DMS 273 treated with DMSO at 0.1 percent for 48 hours (cell line): ENCODE data around the gene SNCAIP.

Experiments used
- DNase-seq: peaks from one replicate; lab custom pipeline; 2025; lab: John Stamatoyannopoulos, UW

The SNCAIP gene

DNA sequence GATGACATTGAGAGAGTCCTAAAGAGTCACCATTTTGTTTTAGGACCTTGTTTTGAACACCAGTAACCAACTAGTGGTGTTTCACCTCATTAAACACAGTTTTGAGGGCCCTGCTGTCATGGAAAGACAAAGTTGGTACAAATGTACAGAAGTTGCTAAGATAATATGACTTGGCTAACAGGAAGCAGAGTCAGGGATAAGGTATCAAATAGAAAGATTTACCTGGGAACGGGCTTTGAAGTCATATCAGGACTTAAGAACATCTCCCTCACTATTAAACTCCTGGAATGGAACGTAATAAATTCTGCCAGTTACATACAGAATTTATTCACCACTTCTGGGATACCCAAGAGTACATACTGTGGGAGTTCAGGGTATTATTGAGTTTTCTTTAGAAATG, 115.6 kb downstream of the SNCAIP start:
- no peak for DNase-seq

DNA sequence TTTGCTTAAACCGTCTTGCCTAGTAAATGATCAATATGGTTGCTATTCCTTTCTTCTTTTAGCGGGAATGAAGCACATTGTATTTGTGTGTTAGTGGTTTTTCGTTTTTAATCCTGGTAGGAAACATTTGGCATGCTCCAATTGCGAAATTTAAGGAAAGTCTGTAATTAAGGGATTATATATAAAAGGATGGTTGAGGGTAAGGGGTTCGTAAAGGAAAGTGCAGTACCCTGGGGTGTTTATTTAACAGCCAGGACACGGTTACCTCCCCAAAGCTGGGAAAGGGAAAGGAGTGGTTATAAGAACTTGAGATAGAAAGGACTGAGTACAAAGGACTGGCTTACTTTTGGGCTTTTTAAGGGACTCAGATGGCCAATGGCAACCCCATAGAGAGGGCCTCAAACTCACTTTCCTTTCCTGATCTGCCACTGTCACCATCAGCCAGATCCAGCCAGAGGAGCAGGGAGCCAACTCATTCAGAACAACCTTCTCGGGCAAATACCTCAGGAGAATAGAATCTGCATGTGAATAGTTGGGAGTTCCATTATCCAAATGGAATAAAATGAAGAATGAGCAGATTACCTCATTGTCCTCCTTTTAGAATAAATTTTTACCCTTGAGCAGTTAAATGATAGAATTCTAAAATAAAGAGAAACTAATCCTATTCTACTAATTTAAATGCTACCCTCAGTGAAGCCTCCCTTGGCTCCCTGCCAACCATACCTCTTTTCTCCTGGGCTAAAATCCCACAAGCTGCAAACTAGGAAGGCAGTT, 117.7 kb downstream of the SNCAIP start:
- no peak for DNase-seq

DNA sequence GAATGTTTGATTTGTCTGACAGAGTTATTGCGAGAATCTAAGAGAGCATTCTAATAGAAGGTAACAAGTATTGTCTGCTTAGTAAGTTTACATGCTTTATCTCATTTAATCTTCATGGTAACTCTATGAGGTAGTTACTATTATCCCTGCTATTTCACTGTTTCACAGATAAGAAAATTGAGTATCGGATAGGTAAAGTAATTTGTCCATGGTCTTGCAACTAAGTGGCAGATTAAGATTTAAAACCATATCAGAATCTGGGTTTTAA, 118.2 kb downstream of the SNCAIP start:
- DNase-seq = no peak

DNA sequence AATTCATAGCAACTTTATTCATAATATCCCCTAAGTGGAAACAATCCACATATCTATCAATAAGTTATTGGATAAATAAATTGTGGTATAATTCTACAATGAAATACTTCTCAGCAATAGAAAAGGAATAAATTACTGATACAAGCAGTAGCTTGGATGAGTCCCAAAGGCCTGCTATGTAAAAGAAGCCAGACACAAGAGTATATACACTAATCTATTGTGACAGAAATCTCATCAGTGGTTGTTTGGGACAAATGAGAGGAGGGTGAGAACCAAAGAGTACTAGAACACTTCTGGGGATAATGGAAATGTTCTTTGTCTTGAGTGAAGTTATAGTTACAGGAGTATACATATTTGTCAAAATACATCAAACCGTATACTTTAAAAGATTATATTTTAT, 119.3 kb downstream of the SNCAIP start:
- DNase-seq = no peak

DNA sequence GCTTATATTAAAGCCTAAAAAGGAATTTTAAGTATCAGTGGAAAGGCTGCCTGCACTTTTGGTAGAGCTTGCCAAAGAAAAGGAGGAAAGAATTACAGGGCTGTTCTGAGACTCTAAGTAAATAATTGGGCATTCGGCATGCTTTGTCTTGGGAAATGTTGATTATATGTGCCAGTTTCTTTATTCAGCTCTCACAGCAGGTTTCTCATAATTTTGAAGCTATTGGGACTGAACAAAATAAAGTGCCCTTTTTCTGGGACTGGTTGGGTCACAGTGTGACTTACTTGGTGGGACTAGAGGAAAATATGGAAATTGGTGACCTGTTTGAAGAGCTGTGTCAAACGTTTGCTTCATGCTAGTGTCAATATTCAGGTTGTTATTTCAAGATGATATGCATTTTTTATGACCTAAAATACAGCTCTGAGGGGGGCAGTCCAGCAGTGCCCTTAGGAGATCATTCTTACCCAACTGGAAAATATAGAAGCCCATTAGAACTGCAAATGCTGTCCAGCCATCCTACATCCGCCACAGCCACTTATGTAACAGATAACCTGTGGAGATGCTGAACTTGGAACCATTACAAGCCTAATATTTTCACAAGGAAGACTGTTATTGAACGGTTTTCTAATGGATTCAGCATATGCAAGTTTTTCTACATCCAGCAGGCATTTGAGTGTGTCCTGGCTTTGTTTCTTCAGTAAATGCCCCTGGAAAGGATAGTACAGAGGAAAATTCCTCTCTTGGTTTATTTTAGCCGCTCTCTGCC, 122.4 kb downstream of the SNCAIP start:
- DNase-seq = no peak

DNA sequence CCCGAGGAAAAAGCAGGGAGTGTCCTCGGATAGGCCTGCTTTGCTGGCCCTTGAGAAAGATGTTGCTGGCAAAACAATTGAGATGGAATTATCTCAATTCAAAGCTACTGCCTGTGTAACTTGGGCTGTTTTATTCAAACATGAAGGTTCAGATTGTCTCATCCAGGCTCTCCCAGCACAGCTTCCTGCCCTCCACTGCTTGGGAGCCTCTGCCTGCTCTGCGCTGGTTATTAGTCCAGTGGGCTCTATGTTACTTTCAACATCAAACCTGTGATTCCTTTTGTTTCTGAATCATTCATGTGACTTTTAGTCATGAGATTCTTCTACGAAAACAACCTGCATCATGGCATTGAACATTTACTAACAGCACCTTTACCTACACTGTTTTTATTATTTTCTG, 123.2 kb downstream of the SNCAIP start:
- no peak for DNase-seq

GRCh38 chr5:122435761-122436160, 123.7 kb downstream of the SNCAIP start:
- no peak for DNase-seq

GRCh38 chr5:122436615-122437014, 124.6 kb downstream of the SNCAIP start:
- no peak for DNase-seq

DNA sequence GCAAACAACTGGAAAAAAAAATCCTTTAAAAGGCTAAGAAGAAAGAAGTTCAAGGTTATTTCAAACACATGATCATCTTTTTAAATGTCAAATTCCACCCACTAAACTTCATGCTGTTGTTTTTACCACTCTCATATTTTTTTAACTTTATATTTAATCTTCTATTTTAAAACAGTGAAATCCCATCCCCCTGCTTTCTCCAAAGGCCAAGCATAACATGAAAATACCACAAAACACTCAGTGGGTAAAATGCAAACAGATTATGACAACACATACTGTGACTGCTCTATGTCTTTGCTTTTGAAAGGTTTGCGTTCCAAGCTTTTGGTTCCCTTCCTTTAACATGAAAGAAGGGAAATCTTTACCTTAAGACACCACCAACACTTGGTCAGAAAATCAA, 127.6 kb downstream of the SNCAIP start:
- no peak for DNase-seq

GRCh38 chr5:122442938-122443337, 130.9 kb downstream of the SNCAIP start:
- DNase-seq = no peak

- no peak for DNase-seq
These were observed 132.4 kb downstream of the SNCAIP start for GRCh38 chr5:122444411-122444810.

GRCh38 chr5:122445070-122445469, 133.0 kb downstream of the SNCAIP start:
- DNase-seq = no peak

DNA sequence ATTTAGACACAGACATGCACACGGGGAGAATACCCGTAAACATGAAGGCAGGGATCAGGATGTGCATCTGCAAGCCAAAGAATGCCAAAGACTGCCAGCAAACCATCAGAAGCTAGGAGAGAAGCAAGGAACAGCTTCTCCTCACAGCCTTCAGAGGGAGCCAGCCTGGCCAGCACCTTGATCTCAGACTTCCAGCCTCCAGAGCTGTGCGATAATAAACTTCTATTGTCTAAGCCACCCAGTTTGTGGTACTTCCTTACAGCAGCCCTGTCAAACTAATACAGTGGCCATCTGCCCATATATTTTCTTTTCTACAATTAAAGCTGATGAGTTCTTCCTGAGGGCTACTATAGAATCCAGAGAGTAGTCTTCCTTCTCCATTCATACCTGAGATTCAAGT, 135.0 kb downstream of the SNCAIP start:
- DNase-seq = no peak

GRCh38 chr5:122447879-122448278, 135.8 kb downstream of the SNCAIP start:
- DNase-seq = no peak

DNA sequence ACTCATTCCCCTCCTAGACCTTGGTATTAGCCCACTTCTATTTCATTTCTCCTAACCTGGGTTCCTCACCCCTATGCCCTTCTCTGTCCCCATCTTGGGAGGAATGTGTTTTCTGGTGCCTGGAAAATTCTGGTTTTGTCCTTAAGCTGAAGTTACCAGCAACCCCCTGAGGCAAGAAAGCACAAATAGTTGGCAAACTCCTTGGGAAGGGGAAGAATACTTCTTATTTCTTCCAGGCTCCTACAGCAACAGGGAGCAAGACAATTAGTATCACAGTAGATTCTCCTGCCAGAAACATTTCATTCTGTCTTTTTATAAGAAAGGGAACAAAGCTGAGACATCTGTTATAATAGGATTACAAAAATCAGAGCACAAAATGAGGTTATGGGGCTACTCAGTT, 142.5 kb downstream of the SNCAIP start:
- no peak for DNase-seq

- DNase-seq = no peak
These were observed 143.9 kb downstream of the SNCAIP start for GRCh38 chr5:122455939-122456338.

DNA sequence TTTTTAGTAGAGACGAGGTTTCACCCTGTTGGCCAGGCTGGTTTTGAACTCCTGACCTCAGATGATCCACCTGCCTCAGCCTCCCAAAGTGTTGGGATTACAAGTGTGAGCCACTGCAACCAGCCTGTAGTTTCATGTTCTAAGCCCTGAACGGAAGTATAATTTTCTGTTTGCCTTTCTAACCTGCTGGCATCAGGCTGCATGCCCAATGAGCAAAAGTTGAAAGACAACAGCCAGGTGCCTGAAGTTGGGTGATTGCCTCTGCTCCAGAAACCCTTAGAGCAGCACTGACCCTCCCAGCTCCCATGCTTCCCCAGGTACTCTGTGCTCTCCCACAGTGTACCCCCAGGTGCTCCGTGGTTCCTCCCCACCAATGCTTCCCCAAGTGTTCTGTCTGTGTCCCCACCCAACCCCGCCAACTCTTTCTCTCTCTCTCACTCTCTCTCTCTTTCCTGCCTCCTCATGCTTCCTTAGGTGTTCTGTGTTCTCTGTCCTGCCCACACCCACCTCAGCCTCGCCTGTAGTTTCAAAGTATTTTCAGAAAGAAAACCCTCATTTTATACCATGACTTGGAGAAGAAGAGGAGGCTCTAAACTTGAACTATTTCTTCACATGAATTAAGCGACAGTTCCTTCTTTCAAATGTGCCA, 145.3 kb downstream of the SNCAIP start:
- DNase-seq = no peak

DNA sequence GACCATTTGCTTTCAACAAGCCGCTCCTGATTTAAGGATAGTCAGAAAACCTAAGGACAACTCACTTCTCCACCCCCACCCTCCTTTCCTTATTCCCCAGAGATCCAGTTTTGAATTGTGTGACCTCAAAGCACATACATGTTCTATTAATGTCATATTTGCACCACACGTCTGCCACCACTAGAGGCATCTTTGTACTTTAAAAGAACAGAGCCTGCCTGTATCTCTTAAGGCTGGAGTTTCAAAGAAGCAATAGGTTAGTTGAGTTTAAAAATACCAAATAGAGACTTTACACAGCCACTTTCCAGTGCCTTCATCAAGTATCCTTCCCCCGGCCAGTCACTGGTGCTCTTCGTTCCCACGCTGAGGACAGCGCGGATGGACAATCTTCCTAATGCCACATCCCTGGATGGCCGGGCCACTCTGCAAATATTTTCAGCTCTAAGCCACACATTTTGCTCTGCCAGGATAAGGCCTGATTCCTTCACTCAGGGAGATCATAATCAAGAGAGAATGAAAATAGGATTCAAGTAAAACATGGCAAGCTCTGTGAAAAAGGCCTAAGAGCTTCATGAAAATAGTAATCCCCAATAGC, 146.3 kb downstream of the SNCAIP start:
- no peak for DNase-seq

DNA sequence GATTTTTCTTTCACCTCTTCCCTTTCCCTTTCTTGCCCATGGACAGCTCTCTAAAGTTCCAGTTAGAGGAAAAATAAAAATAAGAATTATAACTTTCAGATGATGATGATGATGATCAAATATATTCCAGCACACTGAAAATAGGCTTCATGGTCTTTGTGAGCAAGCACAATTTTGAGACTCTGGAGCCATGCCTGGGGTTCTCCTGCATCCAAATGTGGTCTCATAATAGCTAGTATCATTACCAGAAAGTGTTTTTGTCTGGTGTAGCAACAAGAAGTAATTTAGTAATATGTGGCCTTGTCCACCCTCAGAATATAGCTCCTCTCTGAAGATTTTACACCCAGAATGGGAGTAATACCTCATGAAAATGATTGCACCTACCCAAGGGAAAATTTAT, 150.4 kb downstream of the SNCAIP start:
- DNase-seq = no peak

GRCh38 chr5:122463221-122463620, 151.2 kb downstream of the SNCAIP start:
- no peak for DNase-seq

- DNase-seq = no peak
These were observed 152.2 kb downstream of the SNCAIP start for GRCh38 chr5:122464191-122464590.

- DNase-seq = no peak
These were observed 153.1 kb downstream of the SNCAIP start for GRCh38 chr5:122465031-122465577.

DNA sequence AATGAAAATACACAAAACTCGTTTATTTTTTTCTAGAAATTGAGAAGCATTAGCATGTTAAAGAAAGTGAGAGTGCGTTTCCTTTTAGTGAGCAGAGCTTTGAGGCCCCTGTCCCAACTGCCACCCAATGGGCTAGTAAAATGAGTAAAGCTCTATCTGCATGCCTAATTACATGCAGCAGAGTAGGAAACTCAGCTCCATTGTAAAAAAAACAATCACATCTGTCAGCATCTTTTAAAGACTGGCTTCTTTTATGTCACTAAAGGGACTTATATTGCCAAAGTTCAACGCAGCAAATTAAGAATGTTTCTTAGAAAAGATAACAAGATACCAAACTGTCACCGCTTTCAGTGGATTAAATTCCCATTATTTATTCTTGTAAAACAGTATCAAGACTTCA, 154.0 kb downstream of the SNCAIP start:
- DNase-seq = no peak
